GM18870 (cell line): ENCODE results near the gene EFNA2.
"Not testable (repeated sequence)": the region's sequence is repeated elsewhere in the genome, so short reads cannot be mapped to it uniquely, and the experiment has no call there.

Experiments
- ATAC-seq: cut with Tn5 transposase; IDR thresholded peaks from one replicate; pipeline ENCODE4 v1.9.1; 2021; ENCODE audit warnings: moderate library complexity; ENCODE audit not compliant: unreplicated experiment

The EFNA2 gene

GRCh38 chr19:1315470-1316166 is 29.9 kb downstream of the EFNA2 start:
- ATAC-seq = no peak

- no peak for ATAC-seq
These were observed 30.8 kb downstream of the EFNA2 start for GRCh38 chr19:1316466-1316865.

- no peak for ATAC-seq
These were observed 31.8 kb downstream of the EFNA2 start for GRCh38 chr19:1317274-1318003.

- ATAC-seq = no peak
These were observed 33.2 kb downstream of the EFNA2 start for GRCh38 chr19:1318678-1319471.

- not testable (repeated sequence) for ATAC-seq
These were observed 34.6 kb downstream of the EFNA2 start for GRCh38 chr19:1320282-1320650.

GRCh38 chr19:1321539-1321938 is 35.9 kb downstream of the EFNA2 start:
- ATAC-seq = no peak

GRCh38 chr19:1322198-1322981 is 36.7 kb downstream of the EFNA2 start:
- no peak for ATAC-seq

GRCh38 chr19:1324249-1324805 is 38.7 kb downstream of the EFNA2 start:
- no peak for ATAC-seq

- no peak for ATAC-seq
These were observed 39.3 kb downstream of the EFNA2 start for GRCh38 chr19:1324806-1325567.

GRCh38 chr19:1325568-1326294 is 40.1 kb downstream of the EFNA2 start:
- ATAC-seq = no peak

GRCh38 chr19:1327125-1327524 is 41.5 kb downstream of the EFNA2 start:
- ATAC-seq = no peak

GRCh38 chr19:1332208-1332607 is 46.5 kb downstream of the EFNA2 start:
- ATAC-seq = not testable (repeated sequence)

- no peak for ATAC-seq
These were observed 50.5 kb downstream of the EFNA2 start for GRCh38 chr19:1336079-1336684.

- ATAC-seq = no peak
These were observed 55.2 kb downstream of the EFNA2 start for GRCh38 chr19:1340681-1341469.

GRCh38 chr19:1343041-1343440 is 57.4 kb downstream of the EFNA2 start:
- no peak for ATAC-seq

GRCh38 chr19:1349211-1349610 is 63.5 kb downstream of the EFNA2 start:
- ATAC-seq = no peak

- ATAC-seq = no peak
These were observed 65.2 kb downstream of the EFNA2 start for GRCh38 chr19:1350867-1351266.
